ENCODE data around the gene SIK3. TPM values are rescaled to one million over a fixed set of nuclear protein-coding genes. Genes with fewer than 3 reads are reported as not detected.

The SIK3 gene
- total and polyA plus RNA-seq, 2 donors (not counting 3 experiments of a cell fraction or from before 2014, with no cell fraction given): 10.3 to 21.3 TPM

DNA sequence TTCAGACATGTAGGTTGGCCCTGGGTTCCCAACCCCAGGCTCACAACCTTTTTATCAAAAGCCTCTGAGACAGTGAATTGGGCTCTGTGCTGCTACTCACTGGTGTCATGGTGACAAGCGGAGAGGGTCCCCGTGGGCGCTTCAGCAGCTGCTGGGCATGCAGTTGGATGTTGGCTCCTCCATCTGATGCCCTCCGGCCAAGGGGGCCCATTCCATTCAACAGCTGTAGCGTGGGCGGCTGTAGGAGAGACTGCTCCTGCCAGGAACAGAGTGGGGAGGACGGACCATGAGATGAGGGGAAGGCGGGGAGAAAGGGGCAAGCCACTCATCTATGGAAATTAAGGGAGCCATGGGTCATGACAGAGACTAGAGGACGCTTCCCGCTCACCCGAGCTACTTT lies 224.8 kb downstream of the SIK3 start:
- BruUV-seq (replicated peaks): no TSS peak
- Histone ChIP-seq H2AFZ (ENCODE audit: low read depth, low read length) (no peak overlapping the region), H3K9me3 (replicated peaks; ENCODE audit: control insufficient read depth, insufficient read depth, low read length) (no peaks in the 10 kb centered on the region), H3K36me3 (ENCODE audit: control insufficient read depth in 2 of 2, extremely low read depth in 1 of 2, insufficient read depth in 2 of 2, low read length in 2 of 2) (peaks cover 6 to 10% of the 10 kb centered on the region in 2 experiments), H3K9ac (replicated peaks; ENCODE audit: extremely low read depth, insufficient read depth, low read length) (no peak overlapping the region), H4K20me1 (replicated peaks; ENCODE audit: control insufficient read depth, extremely low read depth, insufficient read depth, low read length) (no peaks in the 10 kb centered on the region), H3K4me2 (ENCODE audit: insufficient read depth, low read length) (no peak overlapping the region), H3K4me3 (replicated peaks in 1 of 3; ENCODE audit: insufficient read depth in 1 of 3, low read depth in 1 of 3, low read length in 3 of 3) (no peak overlapping the region), H3K9me1 (replicated peaks; ENCODE audit: control insufficient read depth, extremely low read depth, insufficient read depth, low read length) (no peaks in the 10 kb centered on the region), H3K79me2 (ENCODE audit: control insufficient read depth, insufficient read depth, low read length) (no peaks in the 10 kb centered on the region), H3K27ac (ENCODE audit: insufficient read depth, low read depth, low read length) (no peak overlapping the region), H3K4me1 (ENCODE audit: control insufficient read depth, extremely low read depth, insufficient read depth, low read length) (peaks cover 6% of the 10 kb centered on the region), H3K27me3 (ENCODE audit: control insufficient read depth in 2 of 2, insufficient read depth in 2 of 2, low read length in 2 of 2) (no peaks in the 10 kb centered on the region)
- no peak for DNase-seq (ENCODE audit: low read depth, low spot score)
- intact Hi-C loops (cut with micrococcal nuclease): no loop called here
- no peak for FAIRE-seq
- ChIA-PET CTCF (interaction anchor here (2.1 kb wide), 1 partner anchor 82 kb away, joined by 5 read pairs; the partner anchor contains the start of gene APOA5), POLR2A (no interaction called here)
- dilution Hi-C loops (cut with MboI; ENCODE audit: extremely low pct_ligation_motif_present, low sequenced_read_pairs): no loop called here
- TF ChIP-seq FOS (IDR thresholded peaks at IDR 0.05; ENCODE audit: borderline replicate concordance, insufficient read depth, low read length): no peak
- TF ChIP-seq, protein P1, sequence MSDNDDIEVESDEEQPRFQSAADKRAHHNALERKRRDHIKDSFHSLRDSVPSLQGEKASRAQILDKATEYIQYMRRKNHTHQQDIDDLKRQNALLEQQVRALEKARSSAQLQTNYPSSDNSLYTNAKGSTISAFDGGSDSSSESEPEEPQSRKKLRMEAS (IDR thresholded peaks at IDR 0.05; ENCODE audit: insufficient read depth, insufficient read length): no peak
- TF ChIP-seq EZH2 (IDR thresholded peaks at IDR 0.05; ENCODE audit: borderline replicate concordance, low read depth, low read length, severe bottlenecking): no peak
- TF ChIP-seq MYC (IDR thresholded peaks at IDR 0.05; ENCODE audit: low read depth, low read length): no peak
- no peak for TF ChIP-seq POLR2A (IDR thresholded peaks at IDR 0.05; ENCODE audit: low read depth, low read length)
- TF ChIP-seq, protein P2, sequence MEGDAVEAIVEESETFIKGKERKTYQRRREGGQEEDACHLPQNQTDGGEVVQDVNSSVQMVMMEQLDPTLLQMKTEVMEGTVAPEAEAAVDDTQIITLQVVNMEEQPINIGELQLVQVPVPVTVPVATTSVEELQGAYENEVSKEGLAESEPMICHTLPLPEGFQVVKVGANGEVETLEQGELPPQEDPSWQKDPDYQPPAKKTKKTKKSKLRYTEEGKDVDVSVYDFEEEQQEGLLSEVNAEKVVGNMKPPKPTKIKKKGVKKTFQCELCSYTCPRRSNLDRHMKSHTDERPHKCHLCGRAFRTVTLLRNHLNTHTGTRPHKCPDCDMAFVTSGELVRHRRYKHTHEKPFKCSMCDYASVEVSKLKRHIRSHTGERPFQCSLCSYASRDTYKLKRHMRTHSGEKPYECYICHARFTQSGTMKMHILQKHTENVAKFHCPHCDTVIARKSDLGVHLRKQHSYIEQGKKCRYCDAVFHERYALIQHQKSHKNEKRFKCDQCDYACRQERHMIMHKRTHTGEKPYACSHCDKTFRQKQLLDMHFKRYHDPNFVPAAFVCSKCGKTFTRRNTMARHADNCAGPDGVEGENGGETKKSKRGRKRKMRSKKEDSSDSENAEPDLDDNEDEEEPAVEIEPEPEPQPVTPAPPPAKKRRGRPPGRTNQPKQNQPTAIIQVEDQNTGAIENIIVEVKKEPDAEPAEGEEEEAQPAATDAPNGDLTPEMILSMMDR (IDR thresholded peaks at IDR 0.05; ENCODE audit: extremely low read depth in 1 of 2, insufficient read depth in 1 of 2, low read depth in 1 of 2, low read length in 2 of 2): no peak
- TF ChIP-seq POLR2AphosphoS5 (IDR thresholded peaks at IDR 0.05; ENCODE audit: insufficient read depth, low read depth, low read length): no peak
- TF ChIP-seq JUN (IDR thresholded peaks at IDR 0.05; ENCODE audit: borderline replicate concordance, insufficient read depth, insufficient read length, low read depth): no peak
- no peak for TF ChIP-seq GATA2 (IDR thresholded peaks at IDR 0.05; ENCODE audit: insufficient read depth, insufficient read length, low read depth, low read length)

Data from endothelial cell of umbilical vein (primary cell).